ENCODE results near the gene AFDN. TPM values are rescaled to one million over a fixed set of nuclear protein-coding genes. Genes with fewer than 3 reads are reported as not detected.

Gene AFDN
- total and polyA plus RNA-seq, 2 experiments from 2014 or later: 130 to 198 TPM

DNA sequence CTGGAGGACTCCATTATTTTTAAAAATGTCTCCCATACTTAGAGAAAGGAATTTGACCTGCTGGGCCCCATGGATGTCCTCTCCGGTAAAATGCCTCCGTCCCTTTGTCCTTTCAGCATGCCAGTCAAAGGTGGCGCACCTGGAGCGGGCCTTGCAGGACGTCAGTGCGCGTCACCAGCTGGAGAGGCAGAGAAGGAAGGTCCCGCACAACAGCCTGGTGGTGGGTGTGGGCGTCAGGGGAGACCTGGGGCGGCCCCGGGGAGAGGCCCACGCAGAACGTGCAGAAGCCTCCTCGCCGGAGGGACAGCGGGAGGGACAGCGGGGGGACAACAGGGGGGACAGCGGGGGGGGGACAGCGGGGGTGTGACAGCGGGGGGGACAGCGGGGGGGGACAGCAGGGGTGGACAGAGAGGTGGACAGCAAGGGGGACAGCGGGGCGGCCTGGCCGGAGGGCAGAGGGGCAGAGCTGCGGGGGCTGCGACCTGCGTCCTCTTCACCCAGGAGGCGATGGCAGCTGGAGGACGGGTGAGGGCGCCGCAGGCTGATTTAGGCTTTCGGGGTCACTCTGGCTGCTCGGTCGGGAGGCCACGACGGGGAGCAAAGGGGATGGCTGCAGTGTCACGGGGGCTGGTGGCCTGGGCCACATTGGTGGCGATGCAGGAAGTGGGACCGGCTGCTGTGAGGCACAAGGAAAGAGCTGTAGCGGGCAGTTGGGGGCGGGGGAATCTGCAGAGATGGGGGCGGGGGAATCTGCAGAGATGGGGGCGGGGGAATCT, 169.9 kb downstream of the AFDN start:
- Histone ChIP-seq H3K9me3 (ENCODE audit: low read depth) (no peaks in the 10 kb centered on the region), H4K20me1 (ENCODE audit: insufficient read depth, poor library complexity, severe bottlenecking) (no peaks in the 10 kb centered on the region), H3K4me2 (no peak overlapping the region), H3K79me2 (no peaks in the 10 kb centered on the region), H3K27ac (no peak overlapping the region), H3K4me3 (no peak overlapping the region), H3K9me2 (replicated peaks; ENCODE audit: insufficient read depth) (no peaks in the 10 kb centered on the region), H3K27me3 (no peaks in the 10 kb centered on the region), H3K4me1 (ENCODE audit: insufficient read depth) (no peaks in the 10 kb centered on the region), H3K36me3 (replicated peaks; ENCODE audit: insufficient read depth, low read depth) (no peaks in the 10 kb centered on the region), H2AFZ (no peak overlapping the region)
- TF ChIP-seq EZH2 (IDR thresholded peaks at IDR 0.05; ENCODE audit: borderline replicate concordance) (no peak), EZH2phosphoT487 (IDR thresholded peaks at IDR 0.05; ENCODE audit: low read depth, severe bottlenecking, unreplicated experiment) (no peak)
- TF ChIP-seq, protein P1, sequence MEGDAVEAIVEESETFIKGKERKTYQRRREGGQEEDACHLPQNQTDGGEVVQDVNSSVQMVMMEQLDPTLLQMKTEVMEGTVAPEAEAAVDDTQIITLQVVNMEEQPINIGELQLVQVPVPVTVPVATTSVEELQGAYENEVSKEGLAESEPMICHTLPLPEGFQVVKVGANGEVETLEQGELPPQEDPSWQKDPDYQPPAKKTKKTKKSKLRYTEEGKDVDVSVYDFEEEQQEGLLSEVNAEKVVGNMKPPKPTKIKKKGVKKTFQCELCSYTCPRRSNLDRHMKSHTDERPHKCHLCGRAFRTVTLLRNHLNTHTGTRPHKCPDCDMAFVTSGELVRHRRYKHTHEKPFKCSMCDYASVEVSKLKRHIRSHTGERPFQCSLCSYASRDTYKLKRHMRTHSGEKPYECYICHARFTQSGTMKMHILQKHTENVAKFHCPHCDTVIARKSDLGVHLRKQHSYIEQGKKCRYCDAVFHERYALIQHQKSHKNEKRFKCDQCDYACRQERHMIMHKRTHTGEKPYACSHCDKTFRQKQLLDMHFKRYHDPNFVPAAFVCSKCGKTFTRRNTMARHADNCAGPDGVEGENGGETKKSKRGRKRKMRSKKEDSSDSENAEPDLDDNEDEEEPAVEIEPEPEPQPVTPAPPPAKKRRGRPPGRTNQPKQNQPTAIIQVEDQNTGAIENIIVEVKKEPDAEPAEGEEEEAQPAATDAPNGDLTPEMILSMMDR (IDR thresholded peaks at IDR 0.05; ENCODE audit: poor library complexity): no peak
- 91% methylated on average over 26 of the region's 43 CpGs for WGBS (ENCODE audit: low lambda C conversion rate, missing lambda C conversion rate)
- no peak for DNase-seq (ENCODE audit: low spot score)

GRCh38 chr6:167997642-167998041, 170.9 kb downstream of the AFDN start, which contains the start of gene KIF25:
TSS of gene KIF25 (plus strand) at chr6:167997671. CDS start at chr6:168029586, 31,915 bp downstream.
- Histone ChIP-seq H3K4me2 (no peak within 1 kb of the TSS), H3K9me2 (replicated peaks; ENCODE audit: insufficient read depth) (no peaks in the 10 kb centered on the region), H3K4me1 (ENCODE audit: insufficient read depth) (no peaks in the 10 kb centered on the region), H3K27ac (no peak within 1 kb of the TSS), H3K27me3 (no peaks in the 10 kb centered on the region), H3K79me2 (no peaks in the 10 kb centered on the region), H3K36me3 (replicated peaks; ENCODE audit: insufficient read depth, low read depth) (no peaks in the 10 kb centered on the region), H3K4me3 (no peak within 1 kb of the TSS), H3K9me3 (ENCODE audit: low read depth) (no peaks in the 10 kb centered on the region), H2AFZ (no peak within 1 kb of the TSS), H4K20me1 (ENCODE audit: insufficient read depth, poor library complexity, severe bottlenecking) (no peaks in the 10 kb centered on the region)
- TF ChIP-seq EZH2 (IDR thresholded peaks at IDR 0.05; ENCODE audit: borderline replicate concordance) (no peak), EZH2phosphoT487 (IDR thresholded peaks at IDR 0.05; ENCODE audit: low read depth, severe bottlenecking, unreplicated experiment) (no peak)
- TF ChIP-seq, protein P1 (IDR thresholded peaks at IDR 0.05; ENCODE audit: poor library complexity): no peak
- DNase-seq (ENCODE audit: low spot score): no peak
- 88% methylated on average over 9 of the region's 9 CpGs for WGBS (ENCODE audit: low lambda C conversion rate, missing lambda C conversion rate)

DNA sequence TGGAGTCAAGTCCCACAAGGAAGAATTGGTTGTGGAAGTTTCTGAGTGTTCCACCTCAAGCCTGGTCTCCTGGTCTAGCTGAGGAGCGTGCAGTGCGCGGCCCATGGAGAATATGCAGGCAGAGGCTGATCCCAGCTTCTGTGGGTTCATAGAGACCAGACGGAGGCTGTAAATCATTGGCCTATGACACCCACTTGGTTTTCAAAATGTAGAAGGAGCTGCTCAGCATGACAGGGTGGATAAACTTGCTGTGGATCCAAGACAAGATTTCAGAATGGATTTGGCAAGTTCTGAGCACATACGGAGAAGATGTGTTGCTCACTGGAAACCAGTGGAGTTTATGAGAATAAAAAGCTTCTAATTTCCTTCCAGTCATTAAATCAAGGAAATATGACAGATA, 171.5 kb downstream of the AFDN start:
- Histone ChIP-seq H3K4me3 (no peak overlapping the region), H3K9me2 (replicated peaks; ENCODE audit: insufficient read depth) (no peaks in the 10 kb centered on the region), H3K27me3 (no peaks in the 10 kb centered on the region), H3K27ac (no peak overlapping the region), H3K4me1 (ENCODE audit: insufficient read depth) (no peaks in the 10 kb centered on the region), H3K79me2 (no peaks in the 10 kb centered on the region), H3K4me2 (no peak overlapping the region), H4K20me1 (ENCODE audit: insufficient read depth, poor library complexity, severe bottlenecking) (no peaks in the 10 kb centered on the region), H3K9me3 (ENCODE audit: low read depth) (no peaks in the 10 kb centered on the region), H3K36me3 (replicated peaks; ENCODE audit: insufficient read depth, low read depth) (no peaks in the 10 kb centered on the region), H2AFZ (no peak overlapping the region)
- WGBS (ENCODE audit: low lambda C conversion rate, missing lambda C conversion rate): 83% methylated on average over 5 of the region's 5 CpGs
- TF ChIP-seq EZH2phosphoT487 (IDR thresholded peaks at IDR 0.05; ENCODE audit: low read depth, severe bottlenecking, unreplicated experiment) (no peak), EZH2 (IDR thresholded peaks at IDR 0.05; ENCODE audit: borderline replicate concordance) (no peak)
- TF ChIP-seq, protein P1 (IDR thresholded peaks at IDR 0.05; ENCODE audit: poor library complexity): no peak
- no peak for DNase-seq (ENCODE audit: low spot score)
